Kidney epithelial cell (primary cell): ENCODE data around the gene F2. TPM values are rescaled to one million over a fixed set of nuclear protein-coding genes. Genes with fewer than 3 reads are reported as not detected.

Experiments
- DNase-seq: peaks from one replicate; pipeline ENCODE4 v3.0.0-alpha.2; 2010; ENCODE audit warnings: low read depth
- H3K27me3 ChIP-seq: 2 replicates; pipeline ENCODE4 v1.6.0; 2011; ENCODE audit warnings: low read length; ENCODE audit not compliant: control insufficient read depth, insufficient read depth
- H3K36me3 ChIP-seq: 2 replicates; pipeline ENCODE4 v1.5.1; 2011; ENCODE audit warnings: low read length; ENCODE audit not compliant: control insufficient read depth, insufficient read depth
- H3K4me3 ChIP-seq: 2 replicates; pipeline ENCODE4 v1.5.1; 2011; ENCODE audit warnings: low read depth, mild to moderate bottlenecking, control low read depth, low read length
- CTCF ChIP-seq: IDR thresholded peaks from 2 replicates; pipeline ENCODE4 v1.5.1; 2011; ENCODE audit warnings: mild to moderate bottlenecking, moderate library complexity, low read length, control low read depth, inconsistent platforms; ENCODE audit not compliant: insufficient read depth, poor library complexity, severe bottlenecking
- total RNA-seq: library from RNA; depleted of rRNA; stranded (reverse); fragments of >200 nt; gene quantifications from 2 replicates; pipeline ENCODE4 v1.2.3, GENCODE V29; 2015

Gene F2
- total RNA-seq, 1 donor from 2014 or later = not detected

DNA sequence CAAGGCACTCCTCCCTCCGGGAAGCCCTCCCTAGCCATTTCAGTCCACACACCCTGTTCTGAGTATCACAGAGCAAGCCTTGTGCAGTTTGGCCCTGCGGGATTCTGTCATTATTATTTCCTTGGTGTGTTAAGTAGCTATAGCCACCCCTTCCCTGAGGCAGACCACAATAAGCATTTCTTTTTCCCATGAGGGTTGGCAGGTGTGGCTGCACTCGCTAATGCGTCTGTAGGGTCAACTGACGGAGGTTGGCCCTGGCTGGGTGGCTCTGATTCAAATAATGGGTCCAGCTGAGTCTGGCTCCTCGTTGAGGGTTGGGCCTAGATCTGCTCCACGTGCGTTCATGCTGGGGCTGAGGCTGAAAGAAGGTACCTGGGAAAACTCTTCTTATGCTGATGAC lies 5.1 kb downstream of the F2 start:
- no peak for TF ChIP-seq CTCF
- DNase-seq = no peak
- no peaks in the 10 kb centered on the region for H3K27me3 ChIP-seq
- no peak overlapping the region for H3K4me3 ChIP-seq
- H3K36me3 ChIP-seq = no peaks in the 10 kb centered on the region

- no peak for TF ChIP-seq CTCF
- no peak for DNase-seq
- no peak overlapping the region for H3K4me3 ChIP-seq
- H3K27me3 ChIP-seq = no peaks in the 10 kb centered on the region
- no peaks in the 10 kb centered on the region for H3K36me3 ChIP-seq
These were observed 6.6 kb downstream of the F2 start for GRCh38 chr11:46725338-46726205.

DNA sequence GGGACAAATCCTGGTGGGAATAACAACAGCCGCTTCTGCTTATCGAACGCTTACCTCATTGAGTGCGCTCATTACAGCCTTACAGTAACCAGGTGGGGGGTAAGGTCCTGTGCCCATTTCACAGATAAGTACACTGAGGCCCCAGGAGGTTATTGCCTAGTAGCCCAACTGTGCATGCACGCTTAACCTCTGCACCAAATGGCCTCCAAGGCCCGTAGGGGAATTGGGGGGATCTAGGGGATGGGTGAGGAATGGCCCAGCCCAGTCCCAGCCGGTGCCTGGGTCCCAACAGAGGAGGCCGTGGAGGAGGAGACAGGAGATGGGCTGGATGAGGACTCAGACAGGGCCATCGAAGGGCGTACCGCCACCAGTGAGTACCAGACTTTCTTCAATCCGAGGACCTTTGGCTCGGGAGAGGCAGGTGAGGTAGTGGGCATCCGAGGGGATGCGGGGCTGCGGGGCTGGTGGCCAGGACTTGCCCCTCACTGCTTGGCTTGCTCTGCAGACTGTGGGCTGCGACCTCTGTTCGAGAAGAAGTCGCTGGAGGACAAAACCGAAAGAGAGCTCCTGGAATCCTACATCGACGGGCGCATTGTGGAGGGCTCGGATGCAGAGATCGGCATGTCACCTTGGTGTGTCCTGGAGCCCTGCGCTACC lies 7.3 kb downstream of the F2 start:
- H3K36me3 ChIP-seq = no peaks in the 10 kb centered on the region
- no peak for DNase-seq
- no peaks in the 10 kb centered on the region for H3K27me3 ChIP-seq
- TF ChIP-seq CTCF = no peak
- H3K4me3 ChIP-seq = no peak overlapping the region

- no peaks in the 10 kb centered on the region for H3K36me3 ChIP-seq
- no peak for TF ChIP-seq CTCF
- H3K4me3 ChIP-seq = no peak overlapping the region
- no peak for DNase-seq
- H3K27me3 ChIP-seq = no peaks in the 10 kb centered on the region
These were observed 9.1 kb downstream of the F2 start for GRCh38 chr11:46727952-46728658.

- Histone ChIP-seq H3K4me3 (no peak overlapping the region), H3K27me3 (no peaks in the 10 kb centered on the region), H3K36me3 (no peaks in the 10 kb centered on the region)
- no peak for DNase-seq
- no peak for TF ChIP-seq CTCF
These were observed 9.6 kb downstream of the F2 start for GRCh38 chr11:46728659-46729040.
